Mucosa of descending colon (tissue), 3 donors: ENCODE results near the gene HCFC1. TPM values are rescaled to one million over a fixed set of nuclear protein-coding genes. Genes with fewer than 3 reads are reported as not detected.

Experiments
- ATAC-seq: fragments of 200-7000 bp; cut with Tn5 transposase; one replicate; pipeline ENCODE4 v1.9.1; 2020; ENCODE audit warnings: mild to moderate bottlenecking, moderate library complexity
- DNase-seq, 3 donors: peaks; one replicate each; pipeline ENCODE4 v3.0.0-alpha.2; 2020
- H3K36me3 ChIP-seq: fragments of 200-600 bp; one replicate; pipeline ENCODE4 v1.8.0; 2021; ENCODE audit warnings: low read depth, mild to moderate bottlenecking
- H3K4me1 ChIP-seq: fragments of 200-600 bp; one replicate; pipeline ENCODE4 v1.8.0; 2021; ENCODE audit warnings: low read depth, mild to moderate bottlenecking
- H3K4me3 ChIP-seq: fragments of 200-600 bp; one replicate; pipeline ENCODE4 v1.8.0; 2021; ENCODE audit warnings: mild to moderate bottlenecking
- H3K9me3 ChIP-seq: fragments of 200-600 bp; one replicate; pipeline ENCODE4 v1.8.0; 2021; ENCODE audit warnings: mild to moderate bottlenecking
- intact Hi-C, 2 donors: fragments of 100-400 bp; cut with DNase I in 1 of 2; cut with micrococcal nuclease in 1 of 2; formaldehyde crosslinking; loops; one replicate each; pipeline versions ENCODE4 v1.11.0 to v1.11.1; 2022; cut with DNase I, micrococcal nuclease
- total RNA-seq, 3 donors: library from RNA; stranded (reverse); fragmentation: NEBNext Ultra II Directional in 2 of 3; extraction: Animal tissue kit (Norgen Biotek cat#: 25700) in 2 of 3; gene quantifications; one replicate each; pipeline versions ENCODE4 v1.2.1 to v1.2.4, GENCODE V29; 2021 to 2023
- TF ChIP-seq, protein P1 (sequence below): fragments of 200-600 bp; IDR thresholded peaks from one replicate; pipeline ENCODE4 v1.8.0; 2022; ENCODE audit warnings: antibody characterized with exemption, mild to moderate bottlenecking
- donor health status: DM: no; HTN: no; CAD: no; lungs with moderate emphysema.
- donor health status: DM: no; HTN: no; CAD: no.
- donor health status: DM: no; HTN: yes; CAD: no.

HCFC1 gene
- total RNA-seq, 3 donors from 2014 or later = 36.3 to 56.5 (median 48.2) TPM

DNA sequence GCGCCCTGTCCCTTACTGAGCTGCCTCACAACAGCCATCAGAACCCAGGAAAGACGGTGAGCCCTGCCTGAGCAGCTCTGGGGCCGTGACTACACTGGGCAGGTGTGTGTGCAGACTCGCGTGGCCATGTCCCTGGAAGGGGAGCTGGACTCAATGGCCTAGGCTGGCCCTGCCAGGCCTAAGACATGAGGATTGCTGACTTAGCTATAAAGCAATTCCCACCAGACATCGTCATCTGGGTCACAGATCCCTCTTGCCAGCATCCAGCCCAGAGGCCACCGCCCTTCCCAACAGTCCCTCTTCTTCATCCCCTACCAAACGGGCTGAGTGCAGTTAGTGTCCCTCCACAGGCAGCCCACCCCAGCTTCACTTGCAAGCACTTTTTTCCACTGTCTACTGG, 40.5 kb downstream of the HCFC1 start:
- Histone ChIP-seq H3K4me1 (peaks cover 10% of the 10 kb centered on the region), H3K4me3 (no peak overlapping the region), H3K9me3 (no peaks in the 10 kb centered on the region), H3K36me3 (no peaks in the 10 kb centered on the region)
- DNase-seq = no peak
- TF ChIP-seq, protein P1, sequence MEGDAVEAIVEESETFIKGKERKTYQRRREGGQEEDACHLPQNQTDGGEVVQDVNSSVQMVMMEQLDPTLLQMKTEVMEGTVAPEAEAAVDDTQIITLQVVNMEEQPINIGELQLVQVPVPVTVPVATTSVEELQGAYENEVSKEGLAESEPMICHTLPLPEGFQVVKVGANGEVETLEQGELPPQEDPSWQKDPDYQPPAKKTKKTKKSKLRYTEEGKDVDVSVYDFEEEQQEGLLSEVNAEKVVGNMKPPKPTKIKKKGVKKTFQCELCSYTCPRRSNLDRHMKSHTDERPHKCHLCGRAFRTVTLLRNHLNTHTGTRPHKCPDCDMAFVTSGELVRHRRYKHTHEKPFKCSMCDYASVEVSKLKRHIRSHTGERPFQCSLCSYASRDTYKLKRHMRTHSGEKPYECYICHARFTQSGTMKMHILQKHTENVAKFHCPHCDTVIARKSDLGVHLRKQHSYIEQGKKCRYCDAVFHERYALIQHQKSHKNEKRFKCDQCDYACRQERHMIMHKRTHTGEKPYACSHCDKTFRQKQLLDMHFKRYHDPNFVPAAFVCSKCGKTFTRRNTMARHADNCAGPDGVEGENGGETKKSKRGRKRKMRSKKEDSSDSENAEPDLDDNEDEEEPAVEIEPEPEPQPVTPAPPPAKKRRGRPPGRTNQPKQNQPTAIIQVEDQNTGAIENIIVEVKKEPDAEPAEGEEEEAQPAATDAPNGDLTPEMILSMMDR = no peak
- no peak for ATAC-seq
- intact Hi-C loops = no loop called here

DNA sequence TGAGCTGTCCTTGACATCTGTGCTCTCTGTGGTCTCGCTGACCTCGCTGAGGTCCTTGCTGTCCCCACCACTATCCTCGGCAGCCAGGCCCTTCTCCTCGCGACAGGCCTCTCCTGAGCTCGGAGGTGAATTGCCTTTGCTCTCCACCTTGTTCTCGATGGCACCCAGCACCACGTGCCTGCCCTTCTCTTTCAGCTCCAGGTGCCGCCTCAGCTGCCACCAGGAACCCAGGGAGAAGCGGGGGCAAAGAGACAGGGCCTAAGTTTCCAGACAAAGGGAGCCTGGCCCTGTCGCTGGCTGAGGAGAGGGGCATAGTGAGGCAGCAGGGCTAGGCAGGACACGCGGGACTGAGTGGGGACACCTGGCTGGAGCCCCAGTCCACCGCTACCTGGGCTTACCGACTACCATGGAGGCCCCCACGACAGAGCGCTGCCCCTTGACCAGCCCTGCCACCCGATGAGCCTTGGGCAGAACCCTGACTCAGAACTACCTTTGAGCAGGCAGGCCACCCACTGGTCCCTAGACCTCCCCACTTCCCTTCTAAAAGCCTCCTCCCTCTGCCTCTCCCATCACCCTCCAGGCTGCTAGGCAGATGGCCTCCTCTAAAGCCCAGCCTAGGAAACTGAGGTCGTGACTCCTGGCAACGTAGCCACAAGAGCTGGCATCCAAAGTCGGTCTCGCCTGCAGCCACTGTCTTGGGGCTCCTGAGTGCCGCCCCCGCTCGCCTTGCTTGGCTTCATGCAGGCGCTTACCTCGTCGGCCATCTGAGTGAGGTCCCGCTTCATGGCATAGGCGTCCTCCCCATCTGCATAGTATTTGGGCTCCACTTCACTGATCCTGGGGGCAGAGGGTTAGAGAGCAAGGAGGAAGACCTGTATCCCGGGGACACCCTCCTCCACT, 41.4 kb downstream of the HCFC1 start:
- Histone ChIP-seq H3K9me3 (no peaks in the 10 kb centered on the region), H3K4me3 (no peak overlapping the region), H3K4me1 (peaks cover 10% of the 10 kb centered on the region), H3K36me3 (no peaks in the 10 kb centered on the region)
- DNase-seq (peak in 1 of 3 donors; percentile 51), ATAC-seq (no peak)
- intact Hi-C loops = no loop called here
- TF ChIP-seq, protein P1 = no peak

DNA sequence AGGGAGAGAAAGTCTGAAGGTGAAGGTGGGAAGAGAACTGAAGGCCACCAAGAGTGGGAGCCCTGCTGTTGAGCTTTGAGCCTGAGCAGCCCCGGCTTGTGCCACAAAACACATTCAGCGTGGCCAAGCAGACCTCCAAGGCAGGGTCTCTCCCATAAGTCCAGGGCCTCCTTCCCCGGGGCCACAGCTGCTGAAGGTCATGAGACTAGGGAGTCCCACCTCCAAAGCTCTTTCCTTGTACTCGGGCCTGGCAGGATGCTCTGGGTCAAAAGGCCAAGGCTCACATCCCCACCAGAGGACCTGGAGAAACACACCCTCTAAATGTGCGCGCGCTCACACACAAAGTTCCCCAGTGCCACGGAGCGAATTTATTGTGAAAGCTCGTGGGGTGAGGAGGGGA, 42.0 kb downstream of the HCFC1 start:
- no peaks in the 10 kb centered on the region for H3K9me3 ChIP-seq
- H3K4me3 ChIP-seq = no peak overlapping the region
- DNase-seq (no peak), ATAC-seq (no peak)
- intact Hi-C loops = no loop called here
- peaks cover 10% of the 10 kb centered on the region for H3K4me1 ChIP-seq
- no peaks in the 10 kb centered on the region for H3K36me3 ChIP-seq
- TF ChIP-seq, protein P1 = no peak

DNA sequence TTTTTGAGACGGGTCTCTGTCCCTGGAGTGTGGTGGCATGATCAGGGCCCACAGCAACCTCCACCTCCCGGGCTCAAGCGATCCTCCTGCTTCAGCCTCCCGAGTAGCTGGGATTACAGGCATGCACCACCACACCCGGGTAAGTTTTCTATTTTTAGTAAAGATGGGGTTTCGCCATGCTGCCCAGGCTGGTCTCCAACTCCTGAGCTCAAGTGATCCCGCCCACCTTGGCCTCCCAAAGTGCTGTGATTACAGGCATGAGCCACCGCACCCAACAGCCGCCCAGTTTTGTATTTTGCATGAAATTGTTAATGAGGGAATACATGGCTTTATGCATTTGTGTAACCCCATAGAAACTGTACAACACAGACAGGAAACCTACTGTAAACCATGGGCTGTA, 42.8 kb downstream of the HCFC1 start:
- Histone ChIP-seq H3K9me3 (no peaks in the 10 kb centered on the region), H3K4me3 (no peak overlapping the region), H3K36me3 (no peaks in the 10 kb centered on the region), H3K4me1 (peaks cover 10% of the 10 kb centered on the region)
- intact Hi-C loops = no loop called here
- ATAC-seq (no peak), DNase-seq (peak in 1 of 3 donors; percentile 51)
- TF ChIP-seq, protein P1 = no peak

DNA sequence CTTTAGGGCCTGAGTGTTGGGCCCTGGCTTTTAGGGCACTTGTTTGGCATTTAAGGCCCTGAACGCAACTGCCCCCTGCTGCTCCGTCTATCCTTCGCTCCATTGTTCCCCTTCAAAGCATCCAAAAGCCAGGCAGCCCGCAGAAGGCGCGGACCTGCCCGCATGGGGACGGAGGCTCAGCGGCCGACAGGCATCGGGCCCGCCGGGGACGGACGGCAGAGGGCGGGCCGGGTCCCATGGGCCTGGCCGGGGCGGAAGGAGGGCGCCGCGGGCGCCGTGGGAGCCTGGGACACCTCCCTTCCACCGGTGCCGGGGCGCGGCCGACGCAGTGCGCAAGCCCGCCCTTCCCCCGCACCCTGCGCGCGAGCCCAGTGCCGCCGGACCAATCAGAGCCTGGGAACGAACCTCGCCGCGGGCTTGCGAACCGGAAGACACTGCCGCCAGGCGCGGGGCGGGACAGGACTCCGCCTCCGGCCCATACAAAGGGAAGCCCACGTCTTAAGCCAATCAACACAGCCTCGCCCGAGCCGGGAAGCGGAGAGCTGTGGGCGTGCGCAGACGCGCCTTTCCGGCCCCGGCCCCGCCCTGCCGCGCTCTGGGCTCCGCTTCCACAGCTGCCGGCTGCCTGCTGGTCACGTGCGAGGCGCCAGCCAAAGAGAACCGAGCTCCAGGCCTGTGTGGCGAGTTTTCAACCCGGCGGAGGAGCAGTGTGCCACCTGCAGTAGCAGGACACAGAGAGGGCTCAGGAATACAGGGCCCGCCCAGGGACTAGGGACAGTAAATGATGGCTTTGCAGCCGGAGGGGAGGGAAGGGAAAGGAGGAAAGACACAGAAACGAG, 43.5 kb downstream of the HCFC1 start:
- Histone ChIP-seq H3K4me1 (peaks cover 10% of the 10 kb centered on the region), H3K4me3 (peak overlapping the region; percentile 19), H3K9me3 (no peaks in the 10 kb centered on the region), H3K36me3 (no peaks in the 10 kb centered on the region)
- intact Hi-C loops = no loop called here
- ATAC-seq = peak; percentile 86
- peak; percentile 92 to 99 (median 95) for DNase-seq
- TF ChIP-seq, protein P1 = no peak
